Esophagus squamous epithelium (tissue), 5 donors: Measurements from ENCODE around the gene MEPCE. TPM values are rescaled to one million over a fixed set of nuclear protein-coding genes. Genes with fewer than 3 reads are reported as not detected.
"Not testable (repeated sequence)": the region's sequence is repeated elsewhere in the genome, so short reads cannot be mapped to it uniquely, and the experiment has no call there.

Experiments used
- DNase-seq: peaks from one replicate; lab custom pipeline; 2025; lab: John Stamatoyannopoulos, UW
- H3K27ac ChIP-seq, 4 donors: fragments of 200-600 bp; sonication (generic); one replicate each; pipeline ENCODE4 v1.5.1; 2016 to 2019; ENCODE audit warnings: mild to moderate bottlenecking in 1 of 4
- H3K27me3 ChIP-seq, 4 donors: fragments of 200-600 bp; sonication (generic); 1 replicate in 3 of 4; 2 replicates in 1 of 4; pipeline versions ENCODE4 v1.5.1 to v1.6.0; 2017 to 2021; ENCODE audit warnings: antibody characterized with exemption in 1 of 4
- H3K36me3 ChIP-seq, 3 donors: fragments of 200-600 bp; sonication (generic); one replicate each; pipeline ENCODE4 v1.5.1; 2016 to 2019
- H3K4me1 ChIP-seq, 3 donors: fragments of 200-600 bp; sonication (generic); one replicate each; pipeline ENCODE4 v1.5.1; 2017 to 2019
- H3K4me3 ChIP-seq, 4 donors: fragments of 200-600 bp; sonication (generic); 1 replicate in 3 of 4; 2 replicates in 1 of 4; pipeline ENCODE4 v1.5.1; 2016 to 2019; ENCODE audit warnings: mild to moderate bottlenecking in 2 of 4, moderate library complexity in 1 of 4
- H3K9me3 ChIP-seq, 3 donors: fragments of 200-600 bp; sonication (generic); one replicate each; pipeline ENCODE4 v1.5.1; 2016 to 2019
- CTCF ChIP-seq, 6 experiments: fragments of 450-650 bp in 4 of 6; fragments of 200-600 bp in 2 of 6; sonication (generic) in 2 of 6; IDR thresholded peaks; one replicate each; pipeline ENCODE4 v1.5.1; 2016 to 2019; ENCODE audit warnings: antibody characterized with exemption in 6 of 6, mild to moderate bottlenecking in 4 of 6, moderate library complexity in 4 of 6
- POLR2A ChIP-seq, 4 donors: fragments of 450-650 bp; IDR thresholded peaks; one replicate each; pipeline ENCODE4 v1.6.1; 2017; ENCODE audit warnings: antibody characterized with exemption in 4 of 4, mild to moderate bottlenecking in 4 of 4, moderate library complexity in 3 of 4
- WGBS, 2 donors: methylation state at CpG; one replicate each; pipeline ENCODE4 v1.1.5; 2018; 5-methylcytosine and 5-hydroxymethylcytosine counted together
- intact Hi-C: fragments of 100-400 bp; cut with DNase I; formaldehyde crosslinking; loops from one replicate; pipeline ENCODE4 v1.15.0; 2022
- total RNA-seq, 4 donors: library from RNA; depleted of rRNA; stranded (reverse); fragments of >200 nt; gene quantifications; one replicate each; pipeline ENCODE4 v1.1.0, GENCODE V29; 2016
- donor health status: DM: yes; HTN: yes; CAD: no.

The MEPCE gene
- total RNA-seq, 4 donors from 2014 or later: 18.0 to 27.7 (median 23.4) TPM

DNA sequence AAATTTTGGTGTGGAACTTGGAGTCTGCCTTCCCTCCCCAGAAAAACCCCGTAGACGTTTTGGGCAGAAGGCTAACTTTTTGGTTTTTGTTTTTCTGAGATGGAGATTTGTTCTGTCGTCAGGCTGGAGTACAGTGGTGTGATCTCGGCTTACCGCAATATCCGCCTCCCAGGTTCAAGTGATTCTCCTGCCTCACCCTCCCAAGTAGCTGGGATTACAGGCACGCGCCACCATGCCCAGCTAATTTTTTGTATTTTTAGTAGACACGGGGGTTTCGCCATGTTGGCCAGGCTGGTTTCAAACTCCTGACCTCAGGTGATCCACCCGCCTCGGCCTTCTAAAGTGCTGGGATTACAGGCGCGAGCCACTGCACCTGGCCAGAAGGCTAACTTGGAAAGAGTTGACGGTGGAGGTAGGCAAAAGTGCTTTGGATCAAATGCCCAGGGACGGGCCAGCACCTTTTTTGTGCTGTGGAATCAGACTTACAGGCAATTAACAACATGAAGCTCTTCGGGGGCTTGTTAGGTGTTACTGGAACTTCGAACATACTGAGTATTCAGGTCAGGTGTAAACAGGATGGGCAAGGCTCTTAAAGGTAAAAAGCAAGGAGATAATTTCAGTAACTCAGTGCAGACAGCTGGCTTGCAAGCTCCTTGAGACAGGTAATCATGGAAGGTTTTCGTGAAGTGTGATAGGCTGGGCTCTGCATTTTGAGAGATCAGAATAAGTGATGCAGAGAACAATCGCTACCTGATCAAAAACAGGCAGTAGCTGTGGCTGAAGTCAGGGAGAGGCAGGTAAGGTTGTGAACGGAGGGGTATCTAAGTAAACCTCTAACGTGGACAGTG lies 4.9 kb downstream of the MEPCE start:
- no peak for TF ChIP-seq CTCF (IDR thresholded peaks at IDR 0.05)
- no peak for TF ChIP-seq POLR2A (IDR thresholded peaks at IDR 0.05)
- no peak for DNase-seq
- peaks cover 22 to 65% (median 36%) of the 10 kb centered on the region in 3 donors for H3K4me1 ChIP-seq

DNA sequence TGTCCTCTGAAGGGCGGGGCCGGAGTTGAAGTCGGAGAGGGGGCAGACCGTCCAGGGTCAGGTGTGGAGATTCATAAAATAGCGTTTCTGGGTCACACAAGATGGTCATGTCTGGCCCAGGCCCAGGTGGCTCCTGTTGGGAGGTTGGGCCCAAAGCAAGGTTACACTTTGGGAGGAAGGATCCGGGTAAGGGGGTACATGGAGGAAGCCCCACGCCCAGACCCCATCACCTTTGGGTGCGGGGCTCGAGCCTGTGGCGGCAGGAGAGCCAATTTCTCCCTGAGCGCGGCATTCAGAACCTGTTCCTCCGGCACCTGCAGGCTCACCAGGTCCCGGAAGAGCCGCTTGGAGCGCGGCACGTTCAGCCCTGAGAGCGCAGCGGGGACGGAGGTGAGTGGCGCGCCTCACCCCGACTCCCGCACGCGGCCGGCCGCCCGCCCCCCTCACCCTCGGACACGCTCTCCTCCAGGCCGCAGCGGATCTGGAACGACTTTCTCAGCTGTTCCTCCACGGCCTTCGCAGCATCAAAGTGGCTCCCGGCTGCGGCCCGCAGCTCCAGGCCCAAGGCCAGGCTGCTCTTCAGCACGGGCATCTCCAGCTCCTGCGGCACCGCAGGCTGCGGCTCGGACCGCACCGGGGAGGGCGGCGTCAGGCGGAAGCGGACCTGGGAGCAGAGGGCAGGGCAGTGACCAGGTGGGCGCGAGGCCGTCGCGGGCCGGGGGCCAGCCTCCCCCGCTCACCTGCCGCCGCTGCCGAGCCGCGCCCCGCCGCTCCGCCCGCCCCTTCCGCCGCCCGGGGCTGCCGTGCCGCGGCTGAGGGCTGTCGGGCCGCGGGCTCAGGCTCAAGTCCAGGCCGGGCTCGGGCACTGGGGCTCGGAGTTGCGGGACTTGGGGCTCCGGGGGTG lies 6.0 kb downstream of the MEPCE start:
- intact Hi-C loops: no loop called here
- Histone ChIP-seq H3K27me3 (no peaks in the 10 kb centered on the region), H3K36me3 (peaks cover 17 to 42% (median 17%) of the 10 kb centered on the region in 3 donors), H3K9me3 (no peaks in the 10 kb centered on the region), H3K4me3 (peak overlapping the region; percentile 81 to 98 (median 84)), H3K4me1 (peaks cover 16 to 58% (median 34%) of the 10 kb centered on the region in 3 donors), H3K27ac (peak overlapping the region; percentile 96 to 100 (median 99))
- TF ChIP-seq POLR2A (IDR thresholded peaks at IDR 0.05) (peak in 3 of 4 donors; percentile 15 to 43 (median 29)), CTCF (IDR thresholded peaks at IDR 0.05) (no peak)
- WGBS, 2 donors: 7 to 9% methylated on average over 3 to 5 of the region's 81 CpGs
- DNase-seq: no peak

More for the DNA sequence above, 4.9 kb downstream of the MEPCE start:
- Histone ChIP-seq H3K9me3 (no peaks in the 10 kb centered on the region), H3K27ac (peak overlapping the region; percentile 96 to 100 (median 99)), H3K4me3 (peak overlapping the region; percentile 81 to 98 (median 84)), H3K36me3 (peaks cover 17 to 42% (median 17%) of the 10 kb centered on the region in 3 donors), H3K27me3 (no peaks in the 10 kb centered on the region)
- intact Hi-C loops: no loop called here
- WGBS, 2 donors: 66 to 68% methylated on average over 16 to 17 of the region's 22 CpGs

DNA sequence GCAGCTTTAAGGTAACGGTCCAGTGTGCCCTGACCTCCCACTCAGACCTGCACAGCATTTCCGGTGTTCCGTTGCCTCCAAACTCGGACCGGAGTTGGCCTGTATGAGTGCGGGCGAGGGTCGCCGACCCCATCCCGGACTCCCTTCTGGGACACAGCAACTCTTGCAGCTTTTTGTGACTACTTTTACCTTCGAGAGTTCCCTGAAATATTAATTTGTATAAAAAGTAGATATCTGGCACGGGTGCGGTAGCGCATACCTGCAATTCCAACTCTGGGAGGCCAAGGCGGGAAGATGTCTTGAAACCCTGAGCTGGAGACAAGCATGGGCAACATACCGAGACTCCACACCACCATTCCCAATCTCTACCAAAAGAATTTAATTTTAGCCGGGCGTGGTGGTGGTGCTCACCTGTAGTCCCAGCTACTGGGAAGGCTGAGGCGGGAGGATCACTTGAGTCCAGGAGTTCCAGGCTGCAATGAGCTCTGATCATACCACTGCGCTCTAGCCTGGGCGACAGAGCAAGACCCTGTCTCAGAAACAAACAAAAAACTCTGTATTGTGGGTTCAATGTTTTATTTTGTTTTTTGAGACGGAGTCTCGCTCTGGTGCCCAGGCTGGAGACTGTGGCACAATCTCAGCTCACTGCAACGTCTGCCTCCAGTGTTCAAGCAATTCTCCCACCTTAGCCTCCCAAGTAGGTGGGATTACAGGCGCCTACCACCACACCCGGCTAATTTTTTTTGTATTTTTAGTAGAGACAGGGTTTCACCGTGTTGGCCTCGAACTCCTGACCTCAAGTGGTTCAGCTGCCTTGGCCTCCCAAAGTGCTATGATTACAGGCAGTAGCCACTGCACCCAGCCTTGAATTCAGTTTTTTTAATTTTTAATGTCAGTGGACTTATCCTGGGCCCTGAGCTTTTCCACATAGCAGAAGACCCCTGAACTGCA lies 7.8 kb downstream of the MEPCE start:
- H3K9me3 ChIP-seq: no peaks in the 10 kb centered on the region
- peak overlapping the region; percentile 96 to 100 (median 99) for H3K27ac ChIP-seq
- H3K27me3 ChIP-seq: no peaks in the 10 kb centered on the region
- H3K4me1 ChIP-seq: peaks cover 0 to 40% (median 16%) of the 10 kb centered on the region in 3 donors
- no peak for TF ChIP-seq CTCF (IDR thresholded peaks at IDR 0.05)
- TF ChIP-seq POLR2A (IDR thresholded peaks at IDR 0.05): no peak
- DNase-seq: no peak
- H3K36me3 ChIP-seq: peaks cover 17 to 27% (median 17%) of the 10 kb centered on the region in 3 donors
- H3K4me3 ChIP-seq: peak overlapping the region in 3 of 4 donors; percentile 81 to 98 (median 81)
- intact Hi-C loops: no loop called here
- 82 to 90% methylated on average over 14 to 28 of the region's 28 CpGs for WGBS, 2 donors

GRCh38 chr7:100438172-100438571 lies 8.5 kb downstream of the MEPCE start:
- Histone ChIP-seq H3K27me3 (no peaks in the 10 kb centered on the region), H3K4me3 (no peak overlapping the region), H3K4me1 (peaks cover 0 to 33% (median 11%) of the 10 kb centered on the region in 3 donors), H3K36me3 (peaks cover 12 to 20% (median 13%) of the 10 kb centered on the region in 3 donors), H3K9me3 (no peaks in the 10 kb centered on the region), H3K27ac (no peak overlapping the region)
- 49 to 56% methylated on average over 2 of the region's 2 CpGs for WGBS, 2 donors
- intact Hi-C loops: no loop called here
- DNase-seq: no peak
- TF ChIP-seq POLR2A (IDR thresholded peaks at IDR 0.05): no peak
- no peak for TF ChIP-seq CTCF (IDR thresholded peaks at IDR 0.05)

GRCh38 chr7:100438731-100439130 lies 9.1 kb downstream of the MEPCE start:
- H3K4me1 ChIP-seq: peaks cover 0 to 27% (median 11%) of the 10 kb centered on the region in 3 donors
- DNase-seq: not testable (repeated sequence)

GRCh38 chr7:100439244-100439643 lies 9.6 kb downstream of the MEPCE start:
- H3K4me3 ChIP-seq, H3K27me3 ChIP-seq, intact Hi-C loops, H3K36me3 ChIP-seq, DNase-seq, H3K27ac ChIP-seq, H3K9me3 ChIP-seq: not testable (repeated sequence)
- 90 to 91% methylated on average over 7 of the region's 7 CpGs for WGBS, 2 donors
- H3K4me1 ChIP-seq: peaks cover 0 to 25% (median 11%) of the 10 kb centered on the region in 3 donors

More at GRCh38 chr7:100438731-100439130, 9.1 kb downstream of the MEPCE start:
- intact Hi-C loops, H3K27ac ChIP-seq, H3K9me3 ChIP-seq, H3K4me3 ChIP-seq, H3K27me3 ChIP-seq: not testable (repeated sequence)
- 83 to 92% methylated on average over 8 of the region's 8 CpGs for WGBS, 2 donors
- H3K36me3 ChIP-seq: peaks cover 6 to 14% (median 8%) of the 10 kb centered on the region in 3 donors
